ENCODE results near the gene ERFE.

The ERFE gene

GRCh38 chr2:238126775-238127164 lies 32.0 kb upstream of the ERFE start:
- no peak for DNase-seq

GRCh38 chr2:238127165-238128060 lies 31.4 kb upstream of the ERFE start:
- DNase-seq, result peak in 1 of 2 experiments; percentile 11

- DNase-seq, result no peak
Measured at GRCh38 chr2:238128061-238128440, 30.7 kb upstream of the ERFE start.

- no peak for DNase-seq
Measured at GRCh38 chr2:238128534-238129001, 30.2 kb upstream of the ERFE start.

GRCh38 chr2:238129166-238130010 lies 29.4 kb upstream of the ERFE start:
- DNase-seq, result no peak

- no peak for DNase-seq
Measured at GRCh38 chr2:238130111-238130695, 28.6 kb upstream of the ERFE start.

- no peak for DNase-seq
Measured at GRCh38 chr2:238130696-238131628, 27.8 kb upstream of the ERFE start.

- DNase-seq, result no peak
Measured at GRCh38 chr2:238131761-238132462, 26.9 kb upstream of the ERFE start.

- DNase-seq, result no peak
Measured at GRCh38 chr2:238132463-238133450, 26.0 kb upstream of the ERFE start.

- no peak for DNase-seq
Measured at GRCh38 chr2:238133499-238134392, 25.0 kb upstream of the ERFE start.

GRCh38 chr2:238134393-238134785 lies 24.4 kb upstream of the ERFE start:
- DNase-seq, result no peak

- no peak for DNase-seq
Measured at GRCh38 chr2:238135601-238136150, 23.1 kb upstream of the ERFE start.

GRCh38 chr2:238136820-238137537 lies 21.8 kb upstream of the ERFE start:
- DNase-seq, result no peak

GRCh38 chr2:238137885-238138284 lies 20.9 kb upstream of the ERFE start:
- no peak for DNase-seq

- DNase-seq, result no peak
Measured at GRCh38 chr2:238138331-238139195, 20.2 kb upstream of the ERFE start, which contains the start of gene KLHL30. KLHL30 (plus strand) TSS chr2:238138668; CDS start chr2:238140755, 2,087 bp downstream.

GRCh38 chr2:238139196-238140039 lies 19.4 kb upstream of the ERFE start:
- peak; percentile 34 to 47 for DNase-seq

All from activated CD4-positive, alpha-beta T cell treated with anti-CD3 and anti-CD28 coated beads, Interleukin-2, amount 50 U/mL, for 48 hours (primary cell).